Urinary bladder (tissue), 4 donors: ENCODE measurements around the gene OBP2B. TPM values are rescaled to one million over a fixed set of nuclear protein-coding genes. Genes with fewer than 3 reads are reported as not detected.
"Not testable (repeated sequence)": the region's sequence is repeated elsewhere in the genome, so short reads cannot be mapped to it uniquely, and the experiment has no call there.

Source experiments
- DNase-seq: peaks from one replicate; pipeline ENCODE4 v3.0.0-alpha.2; 2015; ENCODE audit errors: extremely low spot score
- H3K27ac ChIP-seq: one replicate; pipeline ENCODE4 v1.5.1; 2013; ENCODE audit warnings: low read depth, mild to moderate bottlenecking, moderate library complexity
- H3K36me3 ChIP-seq: one replicate; pipeline ENCODE4 v1.6.1; 2013; ENCODE audit warnings: mild to moderate bottlenecking, moderate library complexity; ENCODE audit not compliant: insufficient read depth
- H3K4me1 ChIP-seq: one replicate; pipeline ENCODE4 v1.6.1; 2013; ENCODE audit warnings: mild to moderate bottlenecking, moderate library complexity; ENCODE audit not compliant: insufficient read depth
- H3K4me3 ChIP-seq: one replicate; pipeline ENCODE4 v1.5.1; 2013; ENCODE audit warnings: low read depth, low read length
- WGBS: extraction: QIAGEN DNeasy Blood & Tissue Kit; methylation state at CpG from one replicate; pipeline ENCODE4 v1.1.7; 2013; 5-methylcytosine and 5-hydroxymethylcytosine counted together
- polyA plus RNA-seq: library from polyadenylated mRNA; stranded (reverse); fragments of 200-250 nt; gene quantifications from one replicate; pipeline ENCODE4 v1.2.3, GENCODE V29; 2013
- total RNA-seq: library from RNA; depleted of rRNA; stranded (reverse); fragments of >200 nt; gene quantifications from one replicate; pipeline ENCODE4 v1.2.3, GENCODE V29; 2014
- donor health status: healthy with polysubstance abuse.
- donor health status: healthy.

The OBP2B gene
- total and polyA plus RNA-seq, 2 donors: not detected

DNA sequence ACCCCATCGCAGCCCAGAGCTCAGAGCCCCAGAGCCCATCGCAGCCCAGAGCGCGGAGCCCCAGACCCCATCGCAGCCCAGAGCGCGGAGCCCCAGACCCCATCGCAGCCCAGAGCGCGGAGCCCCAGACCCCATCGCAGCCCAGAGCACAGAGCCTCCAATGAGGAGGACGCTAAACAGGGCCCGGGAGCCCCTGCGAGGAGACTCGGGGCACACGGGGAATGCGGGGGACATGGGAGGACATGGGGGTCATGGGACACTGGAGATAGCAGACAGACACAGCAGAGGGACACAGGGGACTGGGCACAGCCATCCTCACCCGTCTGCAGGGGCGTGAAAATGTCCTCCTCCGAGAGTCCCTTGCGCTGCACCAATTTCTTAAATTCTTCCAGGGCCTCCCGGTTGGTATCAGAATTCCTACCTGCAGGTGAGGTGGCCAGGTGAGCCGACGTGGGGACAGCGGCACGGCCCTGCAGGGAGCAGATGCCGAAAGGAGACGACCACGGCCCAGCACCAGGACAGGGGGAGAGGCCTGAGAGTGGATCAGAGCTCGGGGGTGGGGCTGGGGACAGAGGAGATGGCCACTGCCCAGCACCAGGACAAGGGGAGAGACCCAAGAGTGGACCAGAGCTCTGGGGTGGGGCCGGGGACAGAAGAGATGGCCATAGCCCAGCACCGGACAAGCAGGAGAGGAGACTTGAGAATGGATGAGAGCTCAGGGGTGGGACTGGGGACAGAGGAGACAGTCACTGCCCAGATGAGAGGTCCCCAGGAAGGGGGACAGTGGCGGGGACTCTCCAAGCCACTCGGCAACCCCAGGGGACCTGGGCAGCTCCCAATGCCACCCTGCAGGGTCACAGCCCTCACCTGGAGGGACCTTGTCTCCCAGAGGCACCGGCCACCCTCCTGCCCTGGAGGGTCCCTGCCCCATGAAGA lies 2.8 kb downstream of the OBP2B start:
- no peaks in the 10 kb centered on the region for H3K4me1 ChIP-seq
- WGBS: 81% methylated on average over 35 of the region's 35 CpGs
- no peak overlapping the region for H3K4me3 ChIP-seq
- H3K27ac ChIP-seq: no peak overlapping the region
- no peaks in the 10 kb centered on the region for H3K36me3 ChIP-seq
- DNase-seq: no peak

DNA sequence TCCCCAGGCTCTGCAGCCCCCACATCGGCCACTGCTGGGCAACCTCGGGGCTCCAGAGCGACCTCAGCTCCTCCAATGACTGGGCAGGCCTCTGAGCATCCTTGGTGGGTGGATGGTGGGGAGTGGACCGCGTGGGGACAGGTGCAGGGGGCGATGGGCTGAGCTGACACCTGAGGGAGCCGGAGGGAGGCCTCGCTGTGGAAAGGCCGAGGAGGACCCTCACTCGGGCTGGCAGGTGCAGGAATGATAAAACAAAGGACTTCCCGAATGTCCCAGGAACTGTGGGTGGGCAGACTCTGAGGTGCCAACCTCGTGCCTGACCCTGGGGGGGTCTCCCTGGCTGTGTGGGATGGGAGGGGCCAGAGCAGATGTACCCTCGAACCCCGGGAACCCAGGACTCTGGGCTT lies 3.6 kb downstream of the OBP2B start:
- not testable (repeated sequence) for H3K4me3 ChIP-seq, H3K4me1 ChIP-seq, H3K36me3 ChIP-seq, H3K27ac ChIP-seq, DNase-seq
- 74% methylated on average over 14 of the region's 14 CpGs for WGBS

DNA sequence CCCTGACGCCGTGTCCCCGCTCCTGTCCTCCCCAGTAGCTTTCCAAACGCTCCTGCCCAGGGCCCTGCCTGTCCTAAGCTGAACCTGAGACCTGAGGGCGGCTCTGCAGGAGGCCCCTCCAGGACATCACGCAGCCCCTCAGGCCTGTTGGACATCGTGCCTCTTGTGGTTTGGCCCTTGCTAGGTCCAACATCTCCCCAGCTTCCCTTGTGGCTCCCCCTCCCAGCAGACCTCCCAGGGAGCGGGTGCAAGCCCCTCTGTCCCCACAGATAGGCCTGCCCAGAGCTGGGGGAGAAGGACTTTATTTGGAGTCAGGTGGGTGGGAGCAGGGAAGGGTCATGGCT lies 4.1 kb downstream of the OBP2B start:
- no peak for DNase-seq
- Histone ChIP-seq H3K36me3 (no peaks in the 10 kb centered on the region), H3K27ac (no peak overlapping the region), H3K4me1 (no peaks in the 10 kb centered on the region), H3K4me3 (no peak overlapping the region)
- 69% methylated on average over 8 of the region's 8 CpGs for WGBS

DNA sequence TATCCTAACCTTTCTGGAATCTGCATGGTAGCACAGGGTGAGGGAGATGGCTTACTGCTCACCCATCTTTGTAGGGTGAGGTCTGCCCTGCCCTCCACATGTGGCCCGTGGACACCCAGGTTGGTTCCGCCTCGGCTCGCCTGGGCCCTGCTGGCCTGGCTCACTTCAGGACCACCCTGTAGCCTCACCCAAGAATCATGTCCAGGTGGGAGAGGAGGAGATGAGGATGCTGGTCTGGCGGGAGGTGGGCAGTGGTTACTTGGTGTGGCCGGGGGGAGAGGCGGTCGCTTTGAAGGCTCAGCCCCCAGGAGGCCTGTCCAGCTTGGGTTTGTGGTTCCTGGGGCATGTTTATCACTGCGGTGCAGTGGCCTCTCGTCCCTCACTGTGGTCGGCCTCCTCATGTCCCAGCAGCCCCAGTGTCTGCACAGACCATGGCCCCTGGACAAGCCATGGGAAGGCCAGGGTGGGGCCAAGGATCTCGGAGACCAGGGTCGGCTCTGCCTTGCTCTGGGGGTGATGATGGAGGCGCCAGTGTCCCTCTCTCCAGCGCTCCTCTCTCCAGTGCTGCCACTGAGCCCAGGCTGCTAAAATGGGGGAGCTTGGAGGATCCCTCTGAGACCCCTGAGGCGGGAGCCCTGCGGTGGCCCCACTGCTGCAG lies 4.6 kb downstream of the OBP2B start:
- no peaks in the 10 kb centered on the region for H3K4me1 ChIP-seq

DNA sequence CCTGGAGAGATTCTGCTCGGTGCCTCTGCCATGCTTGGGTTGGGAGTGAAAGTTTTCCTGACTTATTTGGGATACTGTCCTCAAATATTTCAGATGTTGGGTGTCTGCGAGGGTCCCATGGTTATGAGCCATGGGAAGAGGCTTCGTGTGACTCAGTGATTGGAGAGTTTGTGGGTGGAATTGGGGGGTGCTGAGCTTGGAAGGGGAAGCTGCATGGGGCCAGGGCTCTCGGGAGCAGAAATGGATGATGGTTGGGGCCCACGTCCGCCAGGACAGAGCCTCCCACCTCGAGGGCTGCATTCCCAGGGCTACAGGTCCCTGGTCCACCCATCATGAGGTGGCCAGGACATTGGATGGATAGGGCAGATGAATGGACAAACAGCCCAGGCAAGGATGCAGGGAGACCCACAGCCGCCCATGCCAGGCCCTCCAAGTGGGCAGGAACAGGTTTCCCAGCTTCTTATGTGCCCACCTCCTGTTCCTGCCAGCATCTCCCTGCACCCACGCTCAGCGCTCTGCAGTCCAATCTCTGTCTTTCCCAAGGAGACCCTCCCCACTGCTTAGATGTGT lies 5.5 kb downstream of the OBP2B start:
- no peak for DNase-seq
- WGBS: 67% methylated on average over 10 of the region's 10 CpGs

More for the DNA sequence above, 4.6 kb downstream of the OBP2B start:
- WGBS: 84% methylated on average over 17 of the region's 17 CpGs
- Histone ChIP-seq H3K27ac (no peak overlapping the region), H3K36me3 (no peaks in the 10 kb centered on the region), H3K4me3 (no peak overlapping the region)
- no peak for DNase-seq

DNA sequence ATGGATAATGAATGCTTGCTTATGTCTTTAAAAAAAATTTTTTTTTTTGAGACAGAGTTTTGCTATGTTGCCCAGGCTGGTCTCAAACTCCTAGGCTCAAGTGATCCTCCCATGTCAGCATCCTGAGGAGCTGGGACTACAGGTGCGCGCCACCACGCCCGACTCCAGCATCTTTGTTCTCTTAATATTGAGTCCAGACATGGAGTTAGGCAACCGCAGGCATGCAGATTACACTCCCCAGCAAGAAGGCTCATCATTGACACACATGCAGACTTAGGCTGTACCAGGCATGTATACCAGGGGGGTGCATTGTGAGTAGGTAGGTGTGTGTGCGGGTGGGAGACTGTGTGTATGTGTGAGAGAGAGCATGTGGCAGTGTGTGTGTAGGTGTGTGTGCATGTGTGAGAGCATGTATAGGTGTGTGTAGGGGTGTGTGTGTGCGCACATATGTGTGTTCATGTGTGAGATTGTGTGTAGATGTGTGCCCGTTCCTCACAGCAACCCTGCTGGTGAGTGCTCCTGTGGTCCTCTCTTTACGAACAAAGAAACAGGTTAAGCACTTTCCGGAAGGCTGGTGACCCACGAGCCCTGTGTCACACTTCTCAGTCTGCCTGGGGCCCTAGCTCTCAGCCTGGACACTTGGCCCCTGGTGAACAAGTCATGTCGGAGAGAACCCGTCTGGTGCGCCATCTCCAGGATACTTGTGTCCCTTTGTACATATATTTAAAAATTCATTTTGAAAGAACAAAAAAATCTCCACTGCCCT lies 6.2 kb downstream of the OBP2B start:
- H3K36me3 ChIP-seq: no peaks in the 10 kb centered on the region
- H3K4me3 ChIP-seq: no peak overlapping the region
- H3K4me1 ChIP-seq: no peaks in the 10 kb centered on the region
- DNase-seq: no peak
- WGBS: 88% methylated on average over 14 of the region's 14 CpGs
- H3K27ac ChIP-seq: no peak overlapping the region

More for the DNA sequence above, 5.5 kb downstream of the OBP2B start:
- no peak overlapping the region for H3K4me3 ChIP-seq
- H3K4me1 ChIP-seq: no peaks in the 10 kb centered on the region
- no peak overlapping the region for H3K27ac ChIP-seq
- no peaks in the 10 kb centered on the region for H3K36me3 ChIP-seq

DNA sequence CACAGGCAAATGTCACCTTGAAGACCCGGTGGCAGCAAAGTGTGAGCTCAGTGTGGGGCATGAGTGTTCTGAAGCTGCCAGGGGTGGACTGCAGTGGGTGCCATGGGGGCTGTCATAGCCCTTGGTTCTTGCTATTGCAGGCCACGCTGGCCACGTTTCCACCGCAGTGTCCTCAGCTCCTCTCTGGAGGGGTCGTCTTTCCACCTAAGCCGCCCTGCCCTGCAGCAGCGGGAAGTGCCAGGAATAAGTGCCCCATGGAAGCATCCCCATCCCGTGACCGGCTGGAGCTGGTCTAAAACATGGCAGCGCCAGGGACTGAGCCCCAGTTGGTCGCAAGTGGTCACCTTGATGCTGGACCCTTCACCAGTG lies 6.9 kb downstream of the OBP2B start:
- Histone ChIP-seq H3K4me1 (no peaks in the 10 kb centered on the region), H3K27ac (no peak overlapping the region), H3K4me3 (no peak overlapping the region), H3K36me3 (no peaks in the 10 kb centered on the region)
- DNase-seq: no peak
- 84% methylated on average over 11 of the region's 11 CpGs for WGBS

DNA sequence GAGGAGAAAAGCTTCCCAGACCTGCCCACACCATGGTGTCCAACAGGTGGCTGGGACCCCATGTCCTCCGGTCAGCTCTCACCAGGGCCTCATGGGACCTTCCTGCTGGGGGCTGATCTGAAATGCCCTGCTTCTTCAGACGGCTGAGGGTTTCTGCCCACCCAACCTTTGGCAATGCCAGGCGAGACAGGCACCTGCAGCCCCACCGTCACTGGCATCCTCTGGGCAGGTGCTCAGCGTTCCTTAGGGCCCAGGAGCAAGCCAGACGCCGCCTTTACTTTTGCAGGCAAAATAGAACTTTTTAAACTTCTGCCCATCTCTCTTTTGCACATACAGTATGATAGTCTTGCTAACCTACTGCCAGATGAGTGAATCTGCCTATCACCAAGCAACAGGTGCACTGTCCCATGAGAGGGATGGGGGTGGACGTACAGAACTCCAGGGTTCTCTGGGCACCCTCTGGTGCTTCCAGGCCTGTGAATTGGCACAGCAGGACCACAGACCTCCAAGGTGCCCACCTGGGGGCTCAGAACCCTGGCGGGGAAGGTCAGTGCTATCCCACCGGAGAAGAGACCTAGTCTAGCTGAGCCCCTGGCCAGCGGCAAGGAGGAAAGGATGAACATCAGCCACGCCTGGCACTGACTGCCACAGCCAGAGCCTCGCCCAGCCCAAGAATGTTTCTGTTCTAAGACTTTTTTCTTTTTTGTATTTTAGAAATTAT lies 7.5 kb downstream of the OBP2B start:
- no peak for DNase-seq
- no peaks in the 10 kb centered on the region for H3K4me1 ChIP-seq
- WGBS: 77% methylated on average over 13 of the region's 13 CpGs
- no peak overlapping the region for H3K4me3 ChIP-seq
- H3K36me3 ChIP-seq: no peaks in the 10 kb centered on the region
- no peak overlapping the region for H3K27ac ChIP-seq

DNA sequence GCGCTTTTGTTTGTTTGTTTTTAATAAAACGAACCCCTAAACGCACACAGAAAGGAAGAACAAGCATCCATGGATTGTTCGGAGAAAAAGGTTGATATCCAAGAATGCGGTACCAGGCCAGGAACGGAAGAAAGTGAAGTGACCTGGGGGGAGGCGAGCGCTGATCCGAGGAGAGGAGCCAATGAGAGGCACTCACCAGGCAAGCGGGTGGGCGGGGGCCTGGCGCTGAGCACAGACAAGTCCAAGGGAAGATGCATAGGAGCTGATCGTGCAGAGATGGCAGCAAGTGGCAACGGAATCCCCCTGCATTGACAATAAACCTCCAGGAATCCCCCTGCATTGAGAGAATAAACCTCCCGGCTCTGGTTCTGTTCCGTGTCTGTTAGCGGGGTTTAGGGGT lies 8.4 kb downstream of the OBP2B start:
- WGBS: 85% methylated on average over 17 of the region's 17 CpGs
- DNase-seq: no peak

DNA sequence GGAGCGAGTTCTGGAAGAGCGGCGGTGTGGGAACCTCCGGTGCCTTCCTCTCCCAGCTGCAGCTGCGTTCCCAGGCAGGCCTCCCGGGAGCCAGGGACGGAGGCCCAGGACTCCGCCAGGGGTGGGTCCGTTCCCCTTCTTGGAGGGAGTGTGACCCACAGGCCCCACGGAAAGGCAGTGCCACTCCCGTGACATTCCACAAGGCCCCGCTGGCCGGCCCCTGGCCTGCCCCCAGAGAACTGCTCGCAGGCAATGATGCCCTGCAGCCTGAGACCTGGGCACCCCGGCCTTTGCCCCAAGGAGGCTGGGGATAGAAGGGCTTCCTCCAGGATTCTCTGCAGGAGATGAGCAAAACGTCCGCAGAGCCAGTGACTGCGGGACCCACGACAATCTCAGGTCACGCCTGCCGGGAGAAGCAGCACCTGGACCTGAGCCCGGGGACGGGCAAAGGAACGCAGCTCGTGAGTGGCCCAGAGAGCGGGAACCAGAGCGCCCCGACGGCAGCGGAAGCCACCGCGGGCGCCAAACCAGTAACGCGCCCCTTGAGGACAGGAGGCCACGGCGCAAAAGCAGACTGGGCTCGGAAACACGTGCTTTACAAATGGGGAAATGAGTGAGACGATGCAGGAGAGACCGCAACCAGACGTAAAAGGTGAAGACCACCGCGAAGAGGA lies 9.3 kb downstream of the OBP2B start:
- Histone ChIP-seq H3K4me1 (no peaks in the 10 kb centered on the region), H3K4me3 (no peak overlapping the region), H3K36me3 (no peaks in the 10 kb centered on the region), H3K27ac (no peak overlapping the region)
- 34% methylated on average over 44 of the region's 44 CpGs for WGBS
- no peak for DNase-seq

More for the DNA sequence above, 8.4 kb downstream of the OBP2B start:
- Histone ChIP-seq H3K4me1 (no peaks in the 10 kb centered on the region), H3K36me3 (no peaks in the 10 kb centered on the region), H3K27ac (no peak overlapping the region), H3K4me3 (no peak overlapping the region)

DNA sequence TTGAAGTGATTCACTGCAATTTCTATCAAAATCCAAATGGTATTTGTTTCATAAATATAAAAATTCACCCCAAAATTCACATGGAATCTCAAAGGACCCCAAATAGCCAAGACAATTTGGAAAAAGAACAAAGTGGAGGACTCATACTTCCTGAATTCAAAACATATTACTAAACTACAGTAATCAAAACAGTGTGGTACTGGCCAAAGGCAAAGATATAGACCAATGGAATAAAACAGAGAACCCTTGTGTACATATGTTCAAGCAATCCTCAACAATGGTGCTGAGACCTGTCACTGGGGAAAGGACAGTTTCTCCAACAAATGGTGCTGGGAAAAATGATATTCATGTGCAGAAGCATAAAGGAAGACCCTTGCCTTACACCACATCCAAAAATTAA lies 14.0 kb downstream of the OBP2B start:
- DNase-seq: no peak
- Histone ChIP-seq H3K27ac (no peak overlapping the region), H3K36me3 (no peaks in the 10 kb centered on the region), H3K4me1 (no peaks in the 10 kb centered on the region), H3K4me3 (no peak overlapping the region)

DNA sequence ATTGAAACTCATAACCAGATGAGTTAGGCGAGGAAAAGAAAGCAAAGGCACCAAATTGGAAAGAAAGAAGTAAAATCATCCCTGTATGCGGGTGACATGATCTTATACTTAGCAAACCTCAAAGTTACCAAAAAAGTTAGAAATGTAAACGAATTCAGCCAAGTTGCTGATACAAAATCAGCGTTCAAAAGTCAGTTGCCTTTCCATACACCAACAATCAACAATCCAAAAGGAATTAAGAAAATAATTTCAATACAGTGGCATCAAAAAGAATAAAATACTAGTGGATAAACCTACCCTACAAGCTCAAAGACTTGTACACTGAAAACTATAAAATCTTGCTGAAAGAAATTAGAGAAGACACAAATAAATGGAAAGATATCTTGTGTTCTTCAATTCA lies 14.5 kb downstream of the OBP2B start:
- no peaks in the 10 kb centered on the region for H3K36me3 ChIP-seq
- 81% methylated on average over 4 of the region's 4 CpGs for WGBS
- no peaks in the 10 kb centered on the region for H3K4me1 ChIP-seq
- H3K27ac ChIP-seq: no peak overlapping the region
- DNase-seq: no peak
- H3K4me3 ChIP-seq: no peak overlapping the region

DNA sequence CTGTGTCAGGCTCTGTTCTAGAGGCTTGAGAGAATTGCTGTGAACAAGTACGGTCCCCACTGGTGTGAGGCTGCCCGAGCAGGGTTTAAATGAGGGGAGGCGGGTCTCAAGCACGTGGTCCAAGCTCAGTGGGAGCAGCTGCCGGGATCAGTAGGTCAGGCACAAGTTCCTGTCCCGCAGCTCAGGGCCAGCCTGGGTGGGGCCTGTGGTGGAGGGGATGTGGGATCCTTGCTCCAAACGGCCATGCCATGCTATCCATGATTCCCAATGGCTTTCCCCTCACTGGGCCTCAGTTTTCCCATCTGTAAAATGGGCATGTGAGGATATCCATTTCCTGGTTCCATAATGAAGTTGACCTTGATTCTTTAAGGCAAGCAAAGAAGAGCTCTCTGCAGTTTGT lies 17.1 kb downstream of the OBP2B start:
- no peak for DNase-seq
- Histone ChIP-seq H3K4me1 (no peaks in the 10 kb centered on the region), H3K36me3 (no peaks in the 10 kb centered on the region), H3K27ac (no peak overlapping the region), H3K4me3 (no peak overlapping the region)
- WGBS: 58% methylated on average over 7 of the region's 7 CpGs
